Left ventricle myocardium superior (tissue), 1 donor: ENCODE data around the gene RNASE3. TPM values are rescaled to one million over a fixed set of nuclear protein-coding genes. Genes with fewer than 3 reads are reported as not detected.
"Not testable (repeated sequence)": the region's sequence is repeated elsewhere in the genome, so short reads cannot be mapped to it uniquely, and the experiment has no call there.

ENCODE experiments used
- ATAC-seq: fragments of 200-7000 bp; cut with Tn5 transposase; one replicate; pipeline ENCODE4 v1.9.1; 2020; ENCODE audit warnings: mild to moderate bottlenecking, moderate library complexity
- DNase-seq: peaks from one replicate; pipeline ENCODE4 v3.0.0-alpha.2; 2020
- intact Hi-C: fragments of 100-400 bp; cut with micrococcal nuclease; formaldehyde crosslinking; loops from one replicate; pipeline ENCODE4 v1.11.0; 2022
- long read RNA-seq: library from polyadenylated mRNA; unstranded; transcript quantifications from one replicate; pipeline ENCODE4 v2.0.0, GENCODE V29; 2021
- total RNA-seq: library from RNA; stranded (reverse); fragmentation: NEBNext Ultra II Directional; extraction: Animal tissue kit (Norgen Biotek cat#: 25700); gene quantifications from one replicate; pipeline ENCODE4 v1.2.1, GENCODE V29; 2021
- donor health status: DM: no; HTN: yes; CAD: no; lungs with severe emphysema.

Gene RNASE3
- not detected for total RNA-seq
- long read RNA-seq, result 0 reads

- DNase-seq, intact Hi-C loops, ATAC-seq: not testable (repeated sequence)
Measured at GRCh38 chr14:20891126-20891825, at the start of gene RNASE3. TSS of gene RNASE3 (plus strand) at chr14:20891385. CDS start at chr14:20891687, 302 bp downstream.

GRCh38 chr14:20846560-20846959 is 44.6 kb upstream of the RNASE3 start:
- intact Hi-C loops, result no loop called here
- ATAC-seq (no peak), DNase-seq (no peak)

GRCh38 chr14:20848316-20848954 is 42.8 kb upstream of the RNASE3 start:
- DNase-seq, result no peak
- intact Hi-C loops, result no loop called here
- ATAC-seq, result no peak

GRCh38 chr14:20848955-20849570 is 42.1 kb upstream of the RNASE3 start:
- intact Hi-C loops, result no loop called here
- ATAC-seq, result no peak
- no peak for DNase-seq

GRCh38 chr14:20853042-20853441 is 38.1 kb upstream of the RNASE3 start:
- intact Hi-C loops, result loop anchor here (10.0 kb wide), 1 partner anchor 98 kb away; no protein-coding TSS in a partner anchor

GRCh38 chr14:20855652-20856291 is 35.4 kb upstream of the RNASE3 start:
- peak; percentile 36 for DNase-seq
- peak; percentile 93 for ATAC-seq
- intact Hi-C loops, result loop anchor here (5.0 to 10.0 kb wide), 2 partner anchors 101 to 158 kb away; no protein-coding TSS in a partner anchor

More at GRCh38 chr14:20853042-20853441, 38.1 kb upstream of the RNASE3 start:
- ATAC-seq (no peak), DNase-seq (no peak)

- ATAC-seq (no peak), DNase-seq (no peak)
- intact Hi-C loops, result loop anchor here (5.0 to 10.0 kb wide), 2 partner anchors 102 to 160 kb away; no protein-coding TSS in a partner anchor
Measured at GRCh38 chr14:20857207-20857606, 34.0 kb upstream of the RNASE3 start.

- intact Hi-C loops, result loop anchor here (5.0 to 10.0 kb wide), 2 partner anchors 103 to 160 kb away; no protein-coding TSS in a partner anchor
- peak; percentile 76 for DNase-seq
- peak; percentile 79 for ATAC-seq
Measured at GRCh38 chr14:20857630-20858261, 33.4 kb upstream of the RNASE3 start.

GRCh38 chr14:20866194-20866593 is 25.0 kb upstream of the RNASE3 start:
- no peak for DNase-seq
- no peak for ATAC-seq
- intact Hi-C loops, result no loop called here

GRCh38 chr14:20866963-20867362 is 24.2 kb upstream of the RNASE3 start:
- intact Hi-C loops, result no loop called here
- no peak for DNase-seq
- ATAC-seq, result peak; percentile 43

GRCh38 chr14:20873370-20874177 is 17.6 kb upstream of the RNASE3 start:
- peak; percentile 93 for DNase-seq
- intact Hi-C loops, result no loop called here
- peak; percentile 97 for ATAC-seq

GRCh38 chr14:20877016-20877415 is 14.2 kb upstream of the RNASE3 start:
- intact Hi-C loops, result no loop called here
- ATAC-seq, result no peak
- no peak for DNase-seq

GRCh38 chr14:20878695-20879094 is 12.5 kb upstream of the RNASE3 start:
- ATAC-seq (no peak), DNase-seq (no peak)
- intact Hi-C loops, result no loop called here

GRCh38 chr14:20881229-20881628 is 10.0 kb upstream of the RNASE3 start:
- DNase-seq, intact Hi-C loops: not testable (repeated sequence)
- ATAC-seq, result peak; percentile 26

- intact Hi-C loops, result not testable (repeated sequence)
Measured at GRCh38 chr14:20882787-20883186, 8.4 kb upstream of the RNASE3 start.

GRCh38 chr14:20888411-20888810 is 2.8 kb upstream of the RNASE3 start:
- DNase-seq, ATAC-seq, intact Hi-C loops: not testable (repeated sequence)

More at GRCh38 chr14:20882787-20883186, 8.4 kb upstream of the RNASE3 start:
- not testable (repeated sequence) for DNase-seq, ATAC-seq

- ATAC-seq, DNase-seq, intact Hi-C loops: not testable (repeated sequence)
Measured at GRCh38 chr14:20895322-20895721, 4.1 kb downstream of the RNASE3 start.
